Measurements from ENCODE around the gene SYNJ2BP.
"Not testable (repeated sequence)": the region's sequence is repeated elsewhere in the genome, so short reads cannot be mapped to it uniquely, and the experiment has no call there.

The SYNJ2BP gene, protein sequence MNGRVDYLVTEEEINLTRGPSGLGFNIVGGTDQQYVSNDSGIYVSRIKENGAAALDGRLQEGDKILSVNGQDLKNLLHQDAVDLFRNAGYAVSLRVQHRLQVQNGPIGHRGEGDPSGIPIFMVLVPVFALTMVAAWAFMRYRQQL

DNA sequence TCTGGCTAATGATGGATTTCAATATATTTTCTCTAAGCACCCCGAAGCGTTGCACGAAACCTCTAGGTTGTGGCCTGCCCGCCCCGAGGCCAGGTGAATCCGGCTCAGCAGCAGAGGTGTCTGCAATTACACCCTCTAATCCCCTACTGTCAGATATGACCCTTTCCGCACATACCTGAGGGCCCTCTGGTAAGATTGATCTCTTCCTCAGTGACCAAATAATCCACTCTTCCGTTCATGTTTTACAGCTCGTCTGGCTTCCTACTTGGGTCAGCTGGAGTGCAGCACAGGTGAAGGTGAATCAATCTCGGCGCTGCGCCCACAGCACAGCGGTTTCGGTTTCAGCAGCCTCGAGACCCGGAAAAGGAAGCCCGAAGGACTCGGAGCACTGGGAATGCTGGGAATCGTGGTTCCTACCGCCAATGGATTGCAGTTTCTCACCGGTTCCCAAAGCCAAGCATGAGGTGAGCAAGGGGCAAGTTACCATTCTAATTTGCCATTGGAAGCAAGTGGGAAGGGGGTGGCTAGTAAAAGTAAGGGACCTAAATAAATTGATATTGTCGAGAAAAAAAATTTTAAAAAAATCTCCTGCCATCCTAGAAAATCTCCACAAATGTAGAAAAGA, at the start of gene SYNJ2BP:
SYNJ2BP (minus strand) TSS at position 366 of the 625 bp plus-strand sequence; CDS start at position 239, 127 bp downstream.
- peak; percentile 68 for DNase-seq

GRCh38 chr14:70454731-70455130, 37.8 kb upstream of the SYNJ2BP start:
- DNase-seq, result no peak

DNA sequence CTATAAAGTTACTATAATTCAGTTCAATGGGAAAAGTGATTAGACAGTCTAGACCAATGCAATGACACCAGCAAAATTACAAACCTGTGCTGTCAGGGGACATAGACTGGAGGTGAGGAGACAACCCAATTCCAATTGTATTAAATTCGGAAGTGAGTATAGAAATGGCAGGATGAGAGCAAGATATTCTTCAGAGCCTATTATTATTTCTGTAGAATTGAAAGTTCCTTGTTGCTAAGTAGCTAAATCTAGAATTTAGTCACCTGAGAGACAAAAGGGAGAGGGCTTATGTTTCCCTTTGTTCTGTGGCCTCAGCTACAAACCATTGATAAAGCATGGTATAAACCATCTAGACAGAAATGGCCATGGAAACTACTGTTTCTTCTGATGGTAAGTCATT, 35.0 kb upstream of the SYNJ2BP start, which contains the start of gene ADAM21:
ADAM21 (plus strand) TSS at position 301 of the 400 bp plus-strand sequence. CDS start 5,326 bp downstream, outside the sequence.
- no peak for DNase-seq

DNA sequence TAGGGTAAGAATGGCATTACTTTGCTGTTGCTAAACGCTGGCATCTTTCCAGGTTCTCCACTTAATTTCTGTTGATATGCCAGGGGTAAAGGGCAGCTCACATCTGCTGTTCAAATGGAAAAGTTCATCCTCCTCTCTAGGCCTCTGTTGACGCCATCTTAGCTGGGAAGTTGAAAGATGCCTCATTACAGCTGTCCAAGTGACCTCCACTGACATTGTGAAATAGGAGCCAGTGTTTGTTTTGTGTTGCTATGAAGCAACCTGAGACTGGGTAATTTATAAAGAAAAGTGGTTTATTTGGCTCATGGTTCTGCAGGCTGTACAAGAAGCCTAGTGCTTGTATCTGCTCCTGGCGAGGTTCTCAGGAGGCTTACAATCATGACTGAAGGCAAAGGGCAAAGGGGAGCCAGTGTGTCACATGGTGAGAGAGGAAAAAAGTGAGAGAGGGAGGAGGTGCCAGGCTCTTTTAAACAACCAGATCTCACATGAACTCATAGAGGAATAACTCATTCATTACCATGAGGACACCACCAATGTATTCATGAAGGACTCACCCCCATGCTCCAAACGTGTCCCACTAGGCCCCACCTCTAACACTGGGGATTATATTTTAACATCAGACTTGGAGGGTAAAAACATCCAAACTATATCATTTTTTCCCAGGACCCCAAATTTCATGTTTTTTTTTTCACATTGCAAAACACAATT, 31.9 kb upstream of the SYNJ2BP start:
- DNase-seq, result no peak

GRCh38 chr14:70442750-70443149, 25.9 kb upstream of the SYNJ2BP start:
- no peak for DNase-seq

GRCh38 chr14:70441641-70442040, 24.8 kb upstream of the SYNJ2BP start:
- DNase-seq, result no peak

DNA sequence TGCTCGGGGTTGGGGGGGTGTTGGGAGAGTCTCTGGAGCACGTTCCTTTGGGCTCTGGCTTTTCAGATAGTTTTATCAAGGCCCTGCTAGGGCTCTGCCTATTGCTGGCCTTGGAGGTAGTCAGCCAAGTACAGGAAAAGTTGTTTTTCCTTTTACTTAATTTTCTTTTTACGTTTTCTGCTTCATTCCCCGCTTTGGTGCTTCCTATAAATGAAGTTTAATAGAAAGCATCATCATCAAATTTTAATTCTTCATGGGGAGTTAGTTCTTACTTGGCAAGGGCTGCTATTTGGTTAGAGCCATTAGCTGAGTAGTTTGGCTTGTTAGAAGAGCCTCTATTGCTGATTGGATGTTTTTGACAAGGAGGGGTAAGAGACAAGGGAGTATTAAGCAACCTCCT, 20.0 kb upstream of the SYNJ2BP start:
- DNase-seq, result no peak

DNA sequence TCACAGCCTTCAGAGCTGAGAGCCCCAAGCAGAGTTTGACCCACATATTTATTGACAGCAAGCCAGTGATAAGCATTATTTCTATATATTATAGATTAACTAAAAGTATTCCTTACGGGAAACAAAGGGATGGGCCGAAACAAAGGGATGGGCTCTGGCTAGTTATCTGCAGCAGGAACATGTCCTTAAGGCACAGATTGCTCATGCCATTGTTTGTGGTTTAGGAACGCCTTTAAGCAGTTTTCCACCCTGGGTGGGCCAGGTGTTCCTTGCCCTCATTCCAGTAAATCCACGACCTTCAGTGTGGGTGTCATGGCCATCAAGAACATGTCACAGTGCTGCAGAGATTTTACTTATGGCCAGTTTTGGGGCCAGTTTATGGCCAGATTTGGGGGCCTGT, 9.7 kb upstream of the SYNJ2BP start:
- DNase-seq, result not testable (repeated sequence)

- DNase-seq, result no peak
Observed at GRCh38 chr14:70425354-70425753, 8.5 kb upstream of the SYNJ2BP start.

DNA sequence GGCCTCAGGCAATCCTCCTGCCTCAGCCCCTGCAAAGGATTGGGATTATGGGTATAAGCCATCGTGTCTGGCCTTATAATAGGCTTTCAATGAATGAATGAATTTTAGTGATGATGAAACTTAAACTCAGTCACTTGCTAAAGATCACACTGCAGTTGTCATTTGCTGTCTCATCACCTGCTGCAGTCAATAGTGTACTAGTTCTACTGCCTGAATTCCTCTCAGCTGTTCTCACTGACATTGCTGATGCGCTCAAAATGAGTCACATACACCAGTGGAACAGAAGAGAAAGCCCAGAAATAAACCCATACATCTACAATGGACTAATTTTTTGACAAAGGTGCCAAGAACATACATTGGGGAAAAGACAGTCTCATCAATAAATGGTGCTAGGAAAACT, 5.6 kb upstream of the SYNJ2BP start:
- DNase-seq, result no peak

DNA sequence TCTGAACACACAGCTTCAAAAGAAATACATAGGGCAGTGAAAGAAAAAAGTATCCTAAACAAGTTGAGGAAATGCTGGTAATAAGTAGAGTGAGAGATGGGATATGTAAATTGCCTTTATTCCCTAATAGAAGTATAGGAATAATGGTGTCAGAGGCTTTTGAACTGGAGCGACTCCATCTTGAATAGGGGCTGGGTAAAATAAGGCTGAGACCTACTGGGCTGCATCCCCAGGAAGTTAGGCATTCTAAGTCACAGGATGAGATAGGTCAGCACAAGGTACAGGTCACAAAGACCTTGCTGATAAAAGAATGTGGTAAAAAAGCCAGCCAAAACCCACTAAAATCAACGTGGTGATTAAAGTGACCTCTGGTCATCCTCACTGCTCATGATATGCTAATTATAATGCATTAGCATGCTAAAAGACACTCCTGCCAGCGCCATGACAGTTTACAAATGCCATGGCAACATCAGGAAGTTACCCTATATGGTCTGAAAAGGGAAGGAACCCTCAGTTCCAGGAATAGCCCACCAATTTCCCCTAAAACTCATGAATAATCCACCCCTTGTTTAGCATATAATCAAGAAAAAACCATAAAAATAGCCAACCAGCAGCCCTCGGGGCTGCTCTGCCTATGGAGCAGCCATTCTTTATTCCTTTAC, 2.5 kb upstream of the SYNJ2BP start:
- DNase-seq, result not testable (repeated sequence)

DNA sequence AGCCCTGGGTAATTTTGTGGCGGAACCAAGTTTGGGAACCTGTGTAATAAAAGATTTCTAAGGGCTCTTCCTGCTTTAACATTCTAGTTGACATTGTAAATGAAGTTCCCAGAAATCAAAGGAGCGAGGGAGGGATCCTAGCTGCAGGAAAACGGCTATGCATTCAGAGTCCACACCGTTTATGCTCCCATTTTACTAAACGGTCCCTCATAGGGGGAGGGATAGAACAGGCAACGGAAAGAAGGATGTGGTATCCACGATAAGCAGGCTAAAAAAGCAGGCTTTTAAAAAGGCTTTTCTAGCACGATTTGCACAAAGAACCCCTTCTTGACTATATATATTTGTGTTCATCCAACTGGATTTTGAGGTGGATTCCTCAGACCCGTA, 559 bp downstream of the SYNJ2BP start:
- DNase-seq, result peak; percentile 18

DNA sequence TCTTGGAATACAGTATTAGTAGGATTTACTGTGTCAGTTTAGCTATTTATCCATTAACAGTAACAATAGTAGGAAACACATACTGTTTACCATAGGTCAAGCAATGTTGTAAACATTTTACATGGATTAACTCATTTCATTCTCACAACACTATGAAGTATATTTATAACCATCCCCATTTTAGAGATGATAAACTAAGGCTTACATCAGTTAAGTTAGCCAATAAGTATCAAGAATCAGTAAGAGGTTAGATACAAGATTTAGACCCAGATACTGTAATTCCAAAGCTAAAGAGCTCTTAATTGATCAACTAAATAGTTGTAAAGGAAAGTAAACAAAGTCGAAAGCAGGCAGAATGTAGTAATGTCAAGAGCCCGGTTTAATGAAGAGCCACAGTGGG, 1.1 kb downstream of the SYNJ2BP start:
- DNase-seq, result no peak

DNA sequence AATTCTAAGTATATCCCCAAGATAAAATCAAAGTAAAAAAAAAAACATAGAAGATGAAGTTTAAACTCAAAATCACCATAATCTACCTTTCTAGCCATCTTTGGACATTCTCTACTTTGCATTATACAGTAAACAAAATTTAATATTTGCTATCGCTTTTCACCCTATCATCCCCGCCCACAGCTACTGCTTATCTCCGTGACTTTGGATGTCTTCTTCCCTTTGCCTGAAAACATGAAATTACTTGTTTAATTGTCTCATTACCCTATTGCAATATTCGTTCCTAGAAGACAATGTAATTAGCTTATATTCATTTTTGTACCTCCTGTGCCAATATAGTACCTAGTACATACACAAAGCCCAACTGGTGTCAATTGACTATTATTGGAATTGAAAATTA, 9.3 kb downstream of the SYNJ2BP start:
- no peak for DNase-seq

GRCh38 chr14:70406216-70406615, 10.7 kb downstream of the SYNJ2BP start:
- DNase-seq, result not testable (repeated sequence)

- not testable (repeated sequence) for DNase-seq
Observed at GRCh38 chr14:70403335-70403734, 13.6 kb downstream of the SYNJ2BP start.

- no peak for DNase-seq
Observed at GRCh38 chr14:70401643-70402042, 15.2 kb downstream of the SYNJ2BP start.

DNA sequence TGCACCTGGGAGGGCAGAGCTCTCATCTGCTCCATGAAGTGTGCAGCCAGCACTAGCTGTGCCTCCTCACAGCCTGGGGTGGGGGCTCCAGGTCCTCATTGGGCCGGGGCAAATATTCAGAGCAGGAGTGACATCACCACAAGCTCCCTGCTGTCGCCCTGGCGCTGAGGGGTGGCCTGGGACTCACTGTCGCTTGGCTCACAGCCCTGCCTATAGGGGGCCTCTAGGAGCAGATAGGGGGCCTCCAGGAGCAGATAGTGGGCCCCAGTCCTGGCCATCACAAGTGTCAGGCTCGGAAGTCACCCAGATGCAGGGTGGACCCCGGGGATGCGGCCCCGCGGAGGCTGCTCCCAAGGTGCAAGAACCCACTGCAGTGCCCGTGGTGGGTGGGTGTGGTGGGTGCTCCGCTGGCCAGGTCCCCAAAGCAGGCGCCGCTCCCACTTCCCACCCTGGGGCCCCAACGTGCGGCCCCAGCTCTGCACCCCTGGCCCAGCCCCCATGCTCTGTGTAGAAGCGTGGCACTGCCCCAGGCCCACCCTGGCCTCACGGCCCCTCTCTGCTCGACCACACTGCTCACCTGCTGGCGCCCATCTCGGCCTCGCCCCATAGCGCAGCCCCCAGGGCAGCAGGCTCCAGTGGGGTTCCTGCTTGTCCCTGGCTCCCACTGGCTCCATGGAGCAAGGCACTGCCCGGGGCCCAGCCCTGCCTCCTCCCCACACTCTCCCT, 18.0 kb downstream of the SYNJ2BP start:
- no peak for DNase-seq

DNA sequence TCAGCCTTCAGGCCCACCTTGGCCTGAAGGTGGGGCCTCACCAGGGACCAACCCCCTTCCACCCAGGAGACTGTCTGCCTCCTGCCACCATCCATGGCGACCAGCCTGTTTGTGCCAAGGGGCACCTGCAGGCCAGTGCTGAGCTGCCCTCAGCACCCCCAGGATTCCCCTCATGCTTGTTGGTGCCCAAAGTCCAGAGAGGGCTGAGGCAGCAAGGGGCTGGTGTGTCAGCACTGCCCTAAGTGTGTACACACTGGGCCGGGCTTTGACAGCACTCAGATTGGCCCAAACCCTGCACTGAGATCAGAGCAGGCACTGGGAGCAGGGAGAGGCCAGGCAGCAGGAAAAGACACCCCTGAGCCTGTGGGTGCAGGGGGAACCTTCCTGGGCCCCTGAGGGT, 18.6 kb downstream of the SYNJ2BP start:
- DNase-seq, result no peak

DNA sequence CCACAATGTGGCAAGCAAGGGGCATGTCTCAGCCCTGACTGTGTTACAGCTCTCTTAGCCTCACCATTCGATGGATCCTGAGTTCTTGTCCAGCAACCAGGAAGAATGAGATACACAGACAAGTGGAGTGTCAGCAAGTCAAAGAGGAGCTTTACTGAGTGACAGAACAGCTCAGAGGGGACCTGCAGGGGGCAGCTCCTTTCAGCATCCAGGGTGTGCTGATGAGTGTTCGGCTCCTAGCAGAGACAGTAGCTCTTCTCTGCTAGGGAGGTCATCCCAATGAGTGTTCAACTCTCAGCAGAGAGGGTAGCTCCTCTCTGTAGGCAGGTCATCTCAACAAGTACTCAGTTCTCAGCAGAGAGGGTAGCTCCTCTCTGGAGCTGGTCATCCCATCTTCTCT, 19.1 kb downstream of the SYNJ2BP start:
- DNase-seq, result no peak

- DNase-seq, result no peak
Observed at GRCh38 chr14:70394674-70395306, 22.1 kb downstream of the SYNJ2BP start.

DNA sequence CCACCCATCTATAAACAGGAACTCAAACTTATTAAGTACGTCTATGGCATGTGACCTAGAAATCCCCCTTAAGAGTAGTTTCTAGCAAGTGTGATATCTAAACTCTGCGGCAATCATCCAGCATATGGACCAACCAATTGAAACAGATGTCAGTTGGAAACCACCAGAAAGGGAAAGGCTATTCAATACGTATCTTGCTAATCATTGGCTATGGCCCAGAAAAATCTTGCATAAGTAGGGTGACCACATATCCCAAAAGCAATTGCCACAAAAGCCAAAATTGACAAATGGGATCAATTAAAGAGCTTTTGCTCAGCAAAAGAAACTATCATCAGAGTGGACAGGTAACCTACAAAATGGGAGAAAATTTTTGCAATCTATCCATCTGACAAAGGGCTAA, 24.2 kb downstream of the SYNJ2BP start:
- DNase-seq, result no peak

Data from NCI-H2227 treated with DMSO at 0.1 percent for 48 hours (cell line).